SU-DHL-6 (cell line): ENCODE results near the gene SEC14L1.

ENCODE experiments used
- EZH2phosphoT487 ChIP-seq: fragments of 200-600 bp; sonication (generic), shearing (Covaris generic); conservative IDR thresholded peaks from 2 replicates; pipeline ENCODE4 v1.6.1; 2018; ENCODE audit warnings: mild to moderate bottlenecking, antibody characterized with exemption, low read length, moderate library complexity, mixed read lengths
- TF ChIP-seq, protein P1 (sequence below): fragments of 200-600 bp; sonication (generic); IDR thresholded peaks from one replicate; pipeline ENCODE4 v1.5.1; 2017; ENCODE audit warnings: antibody characterized with exemption, mild to moderate bottlenecking, low read length, moderate library complexity; ENCODE audit not compliant: insufficient read depth, poor library complexity, severe bottlenecking

GRCh38 chr17:77095461-77095860 lies 45.3 kb upstream of the SEC14L1 start:
- TF ChIP-seq, protein P1, sequence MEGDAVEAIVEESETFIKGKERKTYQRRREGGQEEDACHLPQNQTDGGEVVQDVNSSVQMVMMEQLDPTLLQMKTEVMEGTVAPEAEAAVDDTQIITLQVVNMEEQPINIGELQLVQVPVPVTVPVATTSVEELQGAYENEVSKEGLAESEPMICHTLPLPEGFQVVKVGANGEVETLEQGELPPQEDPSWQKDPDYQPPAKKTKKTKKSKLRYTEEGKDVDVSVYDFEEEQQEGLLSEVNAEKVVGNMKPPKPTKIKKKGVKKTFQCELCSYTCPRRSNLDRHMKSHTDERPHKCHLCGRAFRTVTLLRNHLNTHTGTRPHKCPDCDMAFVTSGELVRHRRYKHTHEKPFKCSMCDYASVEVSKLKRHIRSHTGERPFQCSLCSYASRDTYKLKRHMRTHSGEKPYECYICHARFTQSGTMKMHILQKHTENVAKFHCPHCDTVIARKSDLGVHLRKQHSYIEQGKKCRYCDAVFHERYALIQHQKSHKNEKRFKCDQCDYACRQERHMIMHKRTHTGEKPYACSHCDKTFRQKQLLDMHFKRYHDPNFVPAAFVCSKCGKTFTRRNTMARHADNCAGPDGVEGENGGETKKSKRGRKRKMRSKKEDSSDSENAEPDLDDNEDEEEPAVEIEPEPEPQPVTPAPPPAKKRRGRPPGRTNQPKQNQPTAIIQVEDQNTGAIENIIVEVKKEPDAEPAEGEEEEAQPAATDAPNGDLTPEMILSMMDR: no peak
- no peak for TF ChIP-seq EZH2phosphoT487
